A549 treated with RU486 at 1 μM for 4 hours (cell line): ENCODE data around the gene AGMO. TPM values are rescaled to one million over a fixed set of nuclear protein-coding genes. Genes with fewer than 3 reads are reported as not detected.

ENCODE experiments used
- total RNA-seq: library from RNA; stranded (reverse); fragments of 200-300 nt; extraction: Qiagen RNA extraction; gene quantifications from 5 replicates; pipeline ENCODE4 v1.2.3, GENCODE V29; 2022; ENCODE audit warnings: low read depth

AGMO gene
- total RNA-seq: 0.64 to 1.2 TPM (median 0.87 TPM) in 5 replicates

DNA sequence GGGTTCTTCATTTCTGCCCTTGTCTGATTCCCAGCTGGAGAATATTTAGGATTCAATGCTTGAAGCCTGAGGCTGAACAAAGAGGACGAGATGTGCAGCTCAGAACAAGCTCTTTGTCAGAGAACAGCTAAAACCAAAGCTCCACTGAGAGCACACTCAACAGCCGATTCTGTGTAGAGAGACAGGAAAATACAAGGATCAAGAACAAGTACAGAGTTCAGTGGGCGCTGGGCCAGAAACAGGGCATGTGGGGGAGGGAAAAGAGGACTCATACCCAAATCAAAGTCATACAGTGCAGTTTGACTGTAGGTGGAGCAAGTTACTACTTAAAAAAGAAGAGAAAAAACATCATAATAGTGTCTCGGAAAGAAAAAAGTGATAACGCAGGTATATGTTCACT is at the start of gene AGMO:
AGMO (minus strand) TSS at position 181 of the 400 bp plus-strand sequence.

Other genes with a start within 250 kb of the AGMO start
- not detected in 5 replicates for gene MEOX2, start 124.7 kb upstream of the AGMO start, total RNA-seq